Omental fat pad (tissue), 4 donors: ENCODE measurements around the gene MAPK4. TPM values are rescaled to one million over a fixed set of nuclear protein-coding genes. Genes with fewer than 3 reads are reported as not detected.
"Not testable (repeated sequence)": the region's sequence is repeated elsewhere in the genome, so short reads cannot be mapped to it uniquely, and the experiment has no call there.

Source experiments
- ATAC-seq: fragments of 150-250 bp; one replicate; pipeline ENCODE4 v1.9.1; 2016; ENCODE audit warnings: mild to moderate bottlenecking, moderate library complexity; ENCODE audit not compliant: low FRiP score
- DNase-seq: peaks from one replicate; pipeline ENCODE4 v3.0.0-alpha.2; 2019; ENCODE audit warnings: low spot score
- CTCF ChIP-seq, 3 donors: fragments of 450-650 bp; IDR thresholded peaks; one replicate each; pipeline ENCODE4 v1.5.1; 2016 to 2017; ENCODE audit warnings: antibody characterized with exemption in 3 of 3, mild to moderate bottlenecking in 3 of 3, moderate library complexity in 2 of 3
- total RNA-seq, 4 donors: library from RNA; depleted of rRNA; stranded (reverse); fragments of >200 nt; gene quantifications; one replicate each; pipeline ENCODE4 v1.1.0, GENCODE V29; 2016

The MAPK4 gene
- total RNA-seq, 4 donors from 2014 or later = 0.12 to 0.28 TPM; not detected in 2

GRCh38 chr18:50753311-50753710, 193.4 kb downstream of the MAPK4 start:
- DNase-seq = no peak
- no peak for ATAC-seq
- no peak for TF ChIP-seq CTCF (IDR thresholded peaks at IDR 0.05)

GRCh38 chr18:50754297-50754696, 194.4 kb downstream of the MAPK4 start:
- ATAC-seq = no peak
- TF ChIP-seq CTCF (IDR thresholded peaks at IDR 0.05) = no peak
- no peak for DNase-seq

DNA sequence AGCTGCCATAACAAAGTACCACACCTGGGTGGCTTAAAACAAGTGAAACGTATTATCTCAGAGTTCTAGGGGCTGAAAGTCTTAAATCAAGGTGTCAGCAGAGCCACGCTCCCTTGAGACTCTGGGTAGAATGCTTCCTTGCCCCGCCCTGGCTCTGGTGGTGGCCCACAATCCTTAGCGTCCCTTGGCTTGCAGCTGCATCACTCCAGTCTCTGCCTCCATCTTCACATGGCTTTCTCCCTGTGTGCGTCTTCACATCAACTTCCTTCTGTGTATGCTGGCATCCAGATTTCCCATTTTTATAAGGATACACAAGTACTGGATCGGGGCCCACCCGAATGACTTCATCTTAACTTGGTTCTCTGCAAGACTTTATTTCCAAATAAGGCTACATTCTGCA, 197.5 kb downstream of the MAPK4 start:
- TF ChIP-seq CTCF (IDR thresholded peaks at IDR 0.05) = no peak
- DNase-seq (no peak), ATAC-seq (no peak)

- DNase-seq = no peak
- TF ChIP-seq CTCF (IDR thresholded peaks at IDR 0.05) = no peak
- ATAC-seq = no peak
Measured at GRCh38 chr18:50769463-50769862, 209.6 kb downstream of the MAPK4 start.

GRCh38 chr18:50775207-50775606, 215.3 kb downstream of the MAPK4 start:
- ATAC-seq (no peak), DNase-seq (no peak)
- TF ChIP-seq CTCF (IDR thresholded peaks at IDR 0.05) = no peak

GRCh38 chr18:50775726-50776125, 215.8 kb downstream of the MAPK4 start:
- ATAC-seq (no peak), DNase-seq (no peak)
- TF ChIP-seq CTCF (IDR thresholded peaks at IDR 0.05) = no peak

DNA sequence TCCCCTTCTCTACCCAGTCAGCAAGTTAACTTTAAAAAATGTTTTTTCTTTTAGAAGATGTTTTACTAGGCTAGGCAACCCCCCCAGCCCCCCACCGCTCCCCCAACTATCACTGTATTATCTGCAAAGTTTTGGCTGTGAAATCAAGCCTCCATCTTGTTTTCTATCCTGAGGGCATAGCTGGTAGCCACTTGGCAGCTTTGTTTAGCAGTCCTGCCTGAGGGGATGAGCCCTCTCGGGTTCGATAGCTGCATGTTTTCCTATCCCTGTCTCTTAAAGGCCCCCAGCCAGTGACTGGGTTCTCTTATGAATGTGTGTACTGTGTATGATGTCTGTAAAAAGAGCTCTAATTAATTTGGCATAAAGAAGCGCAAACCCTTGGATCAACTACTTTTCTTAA, 216.5 kb downstream of the MAPK4 start:
- ATAC-seq (no peak), DNase-seq (no peak)
- no peak for TF ChIP-seq CTCF (IDR thresholded peaks at IDR 0.05)

- DNase-seq, ATAC-seq: not testable (repeated sequence)
Measured at GRCh38 chr18:50779021-50779420, 219.1 kb downstream of the MAPK4 start.
